Neural cell (in vitro differentiated cells): Measurements from ENCODE around the gene PUS7. TPM values are rescaled to one million over a fixed set of nuclear protein-coding genes. Genes with fewer than 3 reads are reported as not detected.
"Not testable (repeated sequence)": the region's sequence is repeated elsewhere in the genome, so short reads cannot be mapped to it uniquely, and the experiment has no call there.

ENCODE experiments used
- H2AFZ ChIP-seq: fragments of 200-600, 300-800 bp; sonication (generic), shearing (Covaris generic); 2 replicates; pipeline ENCODE4 v1.6.0; 2014; ENCODE audit warnings: low read depth, mild to moderate bottlenecking, antibody characterized with exemption, low read length, moderate library complexity
- H3F3A ChIP-seq: fragments of 200-600 bp; shearing (Covaris generic); 2 replicates; pipeline ENCODE4 v1.6.1; 2016; ENCODE audit warnings: mild to moderate bottlenecking, moderate library complexity, mixed read lengths, antibody characterized with exemption, low read length; ENCODE audit not compliant: insufficient read depth, poor library complexity, severe bottlenecking
- H3K27ac ChIP-seq: fragments of 200-600, 300-800 bp; sonication (generic), shearing (Covaris generic); 2 replicates; pipeline ENCODE4 v1.5.1; 2014; ENCODE audit warnings: mild to moderate bottlenecking, low read length, moderate library complexity
- H3K27me3 ChIP-seq: fragments of 300-800, 200-600 bp; sonication (generic), shearing (Covaris generic); 2 replicates; pipeline ENCODE4 v1.6.0; 2014; ENCODE audit warnings: mild to moderate bottlenecking, low read depth, low read length, moderate library complexity; ENCODE audit not compliant: insufficient read depth
- H3K36me3 ChIP-seq: fragments of 300-800, 200-600 bp; sonication (generic), shearing (Covaris generic); 2 replicates; pipeline ENCODE4 v1.5.1; 2014; ENCODE audit warnings: mild to moderate bottlenecking, antibody characterized with exemption, low read length, moderate library complexity; ENCODE audit not compliant: insufficient read depth
- H3K4me2 ChIP-seq: fragments of 300-800, 200-600 bp; sonication (generic), shearing (Covaris generic); 2 replicates; pipeline ENCODE4 v1.6.0; 2014; ENCODE audit warnings: mild to moderate bottlenecking, low read length
- H3K4me3 ChIP-seq: fragments of 300-800, 200-600 bp; sonication (generic), shearing (Covaris generic); 2 replicates; pipeline ENCODE4 v1.5.1; 2014; ENCODE audit warnings: mild to moderate bottlenecking, low read length, moderate library complexity
- H3K79me2 ChIP-seq: fragments of 200-600 bp; shearing (Covaris generic); replicated peaks from 2 replicates; pipeline ENCODE4 v1.6.0; 2014; ENCODE audit warnings: mild to moderate bottlenecking, low read length, moderate library complexity; ENCODE audit not compliant: insufficient read depth
- H3K9ac ChIP-seq: fragments of 300-800, 200-600 bp; sonication (generic), shearing (Covaris generic); 2 replicates; pipeline ENCODE4 v1.6.1; 2016; ENCODE audit warnings: mild to moderate bottlenecking, low read length, mixed read lengths
- H3K9me2 ChIP-seq: fragments of 200-600 bp; shearing (Covaris generic); 2 replicates; pipeline ENCODE4 v1.6.1; 2016; ENCODE audit warnings: mild to moderate bottlenecking, low read length, mixed read lengths; ENCODE audit not compliant: insufficient read depth
- H3K9me3 ChIP-seq: fragments of 200-600, 300-800 bp; sonication (generic), shearing (Covaris generic); 2 replicates; pipeline ENCODE4 v1.6.1; 2016; ENCODE audit warnings: mild to moderate bottlenecking, mixed run types, low read length, moderate library complexity, mixed read lengths
- H4K20me1 ChIP-seq: fragments of 200-600 bp; shearing (Covaris generic); 2 replicates; pipeline ENCODE4 v1.6.1; 2016; ENCODE audit warnings: mild to moderate bottlenecking, mixed run types; ENCODE audit not compliant: insufficient read depth
- CTCF ChIP-seq: fragments of 450-650 bp; IDR thresholded peaks from 2 replicates; pipeline ENCODE4 v1.5.1; 2014; ENCODE audit warnings: antibody characterized with exemption, mild to moderate bottlenecking, moderate library complexity; ENCODE audit not compliant: poor library complexity, severe bottlenecking
- EZH2 ChIP-seq: fragments of 200-600, 300-800 bp; shearing (Covaris generic), sonication (generic); IDR thresholded peaks from 2 replicates; pipeline ENCODE4 v1.6.1; 2014; ENCODE audit warnings: antibody characterized with exemption, low read length, borderline replicate concordance, mild to moderate bottlenecking; ENCODE audit not compliant: insufficient read depth, poor library complexity, severe bottlenecking
- MXI1 ChIP-seq: fragments of 450-650 bp; conservative IDR thresholded peaks from 2 replicates; pipeline ENCODE4 v1.6.1; 2014; ENCODE audit warnings: antibody characterized with exemption, mild to moderate bottlenecking; ENCODE audit not compliant: poor library complexity, severe bottlenecking
- POLR2AphosphoS5 ChIP-seq: IDR thresholded peaks from 2 replicates; pipeline ENCODE4 v1.6.1; 2012
- RAD21 ChIP-seq: fragments of 450-650 bp; conservative IDR thresholded peaks from 2 replicates; pipeline ENCODE4 v1.6.1; 2014; ENCODE audit warnings: antibody characterized with exemption, mild to moderate bottlenecking, moderate library complexity
- REST ChIP-seq: IDR thresholded peaks from 2 replicates; pipeline ENCODE4 v1.6.1; 2012; ENCODE audit warnings: borderline replicate concordance
- SMC3 ChIP-seq: fragments of 450-650 bp; conservative IDR thresholded peaks from 2 replicates; pipeline ENCODE4 v1.6.1; 2014; ENCODE audit warnings: antibody characterized with exemption, mild to moderate bottlenecking, moderate library complexity; ENCODE audit not compliant: poor library complexity
- TAF1 ChIP-seq: IDR thresholded peaks from 2 replicates; pipeline ENCODE4 v1.6.1; 2012; ENCODE audit warnings: low read depth
- polyA plus RNA-seq: library from polyadenylated mRNA; depleted of rRNA; stranded (reverse); fragments of >200 nt; gene quantifications from 2 replicates; pipeline ENCODE4 v1.2.3, GENCODE V29; 2014

The PUS7 gene
- polyA plus RNA-seq, 1 donor from 2014 or later = 7.5 TPM

GRCh38 chr7:105438254-105438653 lies 83.8 kb downstream of the PUS7 start:
- H2AFZ ChIP-seq = no peak overlapping the region
- no peak overlapping the region for H3K27ac ChIP-seq
- no peaks in the 10 kb centered on the region for H3K36me3 ChIP-seq
- H3F3A ChIP-seq = no peaks in the 10 kb centered on the region
- no peaks in the 10 kb centered on the region for H3K27me3 ChIP-seq
- H3K9me2 ChIP-seq = no peaks in the 10 kb centered on the region
- H3K4me3 ChIP-seq = no peak overlapping the region
- H3K79me2 ChIP-seq = no peaks in the 10 kb centered on the region
- H3K9me3 ChIP-seq = no peaks in the 10 kb centered on the region
- no peak overlapping the region for H3K4me2 ChIP-seq
- no peak overlapping the region for H3K9ac ChIP-seq
- H4K20me1 ChIP-seq = no peaks in the 10 kb centered on the region
- no peak for TF ChIP-seq SMC3
- no peak for TF ChIP-seq EZH2
- TF ChIP-seq TAF1 = no peak
- no peak for TF ChIP-seq POLR2AphosphoS5
- TF ChIP-seq MXI1 = no peak
- TF ChIP-seq CTCF = no peak

GRCh38 chr7:105437356-105437755 lies 84.7 kb downstream of the PUS7 start:
- not testable (repeated sequence) for H3K27me3 ChIP-seq, H3K9me3 ChIP-seq, H3K27ac ChIP-seq, H3K9me2 ChIP-seq, H3K4me3 ChIP-seq, H3K4me2 ChIP-seq, H3K36me3 ChIP-seq, H3K79me2 ChIP-seq, H3K9ac ChIP-seq, H2AFZ ChIP-seq, H4K20me1 ChIP-seq, H3F3A ChIP-seq

GRCh38 chr7:105429746-105430612 lies 92.1 kb downstream of the PUS7 start:
- no peaks in the 10 kb centered on the region for H3K79me2 ChIP-seq
- H3K36me3 ChIP-seq = no peaks in the 10 kb centered on the region
- no peak overlapping the region for H3K27ac ChIP-seq
- H3F3A ChIP-seq = no peaks in the 10 kb centered on the region
- no peak overlapping the region for H3K9ac ChIP-seq
- H3K27me3 ChIP-seq = no peaks in the 10 kb centered on the region
- no peaks in the 10 kb centered on the region for H3K9me3 ChIP-seq
- no peaks in the 10 kb centered on the region for H4K20me1 ChIP-seq
- H3K9me2 ChIP-seq = no peaks in the 10 kb centered on the region
- peak; percentile 54 for TF ChIP-seq RAD21
- TF ChIP-seq CTCF = peak; percentile 55
- TF ChIP-seq SMC3 = peak; percentile 48
- TF ChIP-seq REST = no peak
- no peak for TF ChIP-seq EZH2
- no peak overlapping the region for H2AFZ ChIP-seq
- H3K4me3 ChIP-seq = no peak overlapping the region
- no peak overlapping the region for H3K4me2 ChIP-seq
